Measurements from ENCODE around the gene ARHGAP22.

DNA sequence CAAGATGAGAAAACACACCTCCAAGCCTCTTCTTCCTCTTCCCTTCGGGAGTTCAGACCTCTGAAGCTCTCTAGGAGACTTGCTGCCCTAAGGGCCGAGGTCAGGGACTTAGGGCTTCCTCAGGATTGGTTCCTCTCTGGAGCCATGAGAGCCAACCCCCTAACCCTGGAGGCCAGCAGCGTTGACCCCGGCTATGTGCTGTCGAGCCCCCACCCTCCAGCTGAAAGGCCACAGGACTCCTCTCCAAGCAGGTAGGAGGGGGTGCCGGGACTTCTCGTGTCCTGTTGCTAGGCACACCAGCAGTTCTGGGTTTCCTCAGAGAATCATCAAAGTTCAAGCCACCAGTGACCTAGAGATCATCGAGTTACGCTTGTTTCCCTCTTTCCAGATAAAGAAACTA lies 87.4 kb downstream of the ARHGAP22 start:
- TF ChIP-seq, protein P1, sequence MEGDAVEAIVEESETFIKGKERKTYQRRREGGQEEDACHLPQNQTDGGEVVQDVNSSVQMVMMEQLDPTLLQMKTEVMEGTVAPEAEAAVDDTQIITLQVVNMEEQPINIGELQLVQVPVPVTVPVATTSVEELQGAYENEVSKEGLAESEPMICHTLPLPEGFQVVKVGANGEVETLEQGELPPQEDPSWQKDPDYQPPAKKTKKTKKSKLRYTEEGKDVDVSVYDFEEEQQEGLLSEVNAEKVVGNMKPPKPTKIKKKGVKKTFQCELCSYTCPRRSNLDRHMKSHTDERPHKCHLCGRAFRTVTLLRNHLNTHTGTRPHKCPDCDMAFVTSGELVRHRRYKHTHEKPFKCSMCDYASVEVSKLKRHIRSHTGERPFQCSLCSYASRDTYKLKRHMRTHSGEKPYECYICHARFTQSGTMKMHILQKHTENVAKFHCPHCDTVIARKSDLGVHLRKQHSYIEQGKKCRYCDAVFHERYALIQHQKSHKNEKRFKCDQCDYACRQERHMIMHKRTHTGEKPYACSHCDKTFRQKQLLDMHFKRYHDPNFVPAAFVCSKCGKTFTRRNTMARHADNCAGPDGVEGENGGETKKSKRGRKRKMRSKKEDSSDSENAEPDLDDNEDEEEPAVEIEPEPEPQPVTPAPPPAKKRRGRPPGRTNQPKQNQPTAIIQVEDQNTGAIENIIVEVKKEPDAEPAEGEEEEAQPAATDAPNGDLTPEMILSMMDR (conservative IDR thresholded peaks at IDR 0.05; ENCODE audit: low read depth, low read length), result no peak
- TF ChIP-seq SMC3 (IDR thresholded peaks at IDR 0.05; ENCODE audit: low read depth, low read length), result no peak
- TF ChIP-seq RAD21 (IDR thresholded peaks at IDR 0.05; ENCODE audit: low read length), result no peak
- no peak for TF ChIP-seq MAFK (IDR thresholded peaks at IDR 0.05; ENCODE audit: low read depth, low read length)
- no peak for TF ChIP-seq POLR2A (IDR thresholded peaks at IDR 0.05; ENCODE audit: low read depth, low read length)
- TF ChIP-seq, protein P2, sequence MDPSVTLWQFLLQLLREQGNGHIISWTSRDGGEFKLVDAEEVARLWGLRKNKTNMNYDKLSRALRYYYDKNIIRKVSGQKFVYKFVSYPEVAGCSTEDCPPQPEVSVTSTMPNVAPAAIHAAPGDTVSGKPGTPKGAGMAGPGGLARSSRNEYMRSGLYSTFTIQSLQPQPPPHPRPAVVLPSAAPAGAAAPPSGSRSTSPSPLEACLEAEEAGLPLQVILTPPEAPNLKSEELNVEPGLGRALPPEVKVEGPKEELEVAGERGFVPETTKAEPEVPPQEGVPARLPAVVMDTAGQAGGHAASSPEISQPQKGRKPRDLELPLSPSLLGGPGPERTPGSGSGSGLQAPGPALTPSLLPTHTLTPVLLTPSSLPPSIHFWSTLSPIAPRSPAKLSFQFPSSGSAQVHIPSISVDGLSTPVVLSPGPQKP (IDR thresholded peaks at IDR 0.05; ENCODE audit: borderline replicate concordance, low read depth, low read length), result no peak
- TF ChIP-seq CEBPB (IDR thresholded peaks at IDR 0.05; ENCODE audit: low read depth, low read length), result no peak
- TF ChIP-seq, protein P3, sequence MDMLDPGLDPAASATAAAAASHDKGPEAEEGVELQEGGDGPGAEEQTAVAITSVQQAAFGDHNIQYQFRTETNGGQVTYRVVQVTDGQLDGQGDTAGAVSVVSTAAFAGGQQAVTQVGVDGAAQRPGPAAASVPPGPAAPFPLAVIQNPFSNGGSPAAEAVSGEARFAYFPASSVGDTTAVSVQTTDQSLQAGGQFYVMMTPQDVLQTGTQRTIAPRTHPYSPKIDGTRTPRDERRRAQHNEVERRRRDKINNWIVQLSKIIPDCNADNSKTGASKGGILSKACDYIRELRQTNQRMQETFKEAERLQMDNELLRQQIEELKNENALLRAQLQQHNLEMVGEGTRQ (IDR thresholded peaks at IDR 0.05; ENCODE audit: low read depth, low read length), result no peak
- no peak for TF ChIP-seq FOS (IDR thresholded peaks at IDR 0.05; ENCODE audit: low read depth, low read length)
- TF ChIP-seq RFX5 (IDR thresholded peaks at IDR 0.05; ENCODE audit: low read depth, low read length), result no peak
- TF ChIP-seq BHLHE40 (IDR thresholded peaks at IDR 0.05; ENCODE audit: low read depth, low read length), result no peak
- no peak for TF ChIP-seq MXI1 (IDR thresholded peaks at IDR 0.05; ENCODE audit: borderline replicate concordance, low read depth, low read length)

Data from IMR-90 (cell line).